IMR-90 (cell line): ENCODE measurements around the gene PIK3C2B. TPM values are rescaled to one million over a fixed set of nuclear protein-coding genes. Genes with fewer than 3 reads are reported as not detected.

ENCODE experiments used
- ATAC-seq: fragments of 200-7000 bp; cut with Tn5 transposase; 2 replicates; pipeline ENCODE4 v1.9.1; 2020; ENCODE audit warnings: low read depth, mild to moderate bottlenecking, moderate library complexity
- BruUV-seq: library from RNA; stranded (reverse); fragments of 400-500 nt; replicated peaks from 2 replicates; lab custom pipeline; 2021; lab: Mats Ljungman, UMichigan
- CTCF ChIA-PET: fragments of 300-600 bp; formaldehyde crosslinking; extraction: SDS; loops from one replicate; lab custom pipeline; 2021; ENCODE audit warnings: antibody characterized with exemption; lab: Yijun Ruan, JAX
- POLR2A ChIA-PET: fragments of 300-600 bp; sonication (Branson Sonifier 250); formaldehyde crosslinking; loops from one replicate; lab custom pipeline; 2022; ENCODE audit warnings: antibody characterized with exemption; ENCODE audit not compliant: unreplicated experiment; lab: Charles Lee
- DNase-seq: peaks from one replicate; pipeline ENCODE4 v3.0.0; 2013
- H2AFZ ChIP-seq: replicated peaks from 2 replicates; pipeline ENCODE3; 2013; ENCODE audit warnings: low read length, mild to moderate bottlenecking; ENCODE audit not compliant: poor library complexity
- H2AK5ac ChIP-seq: 2 replicates; pipeline ENCODE4 v1.6.1; 2013; ENCODE audit warnings: low read depth, low read length, inconsistent platforms
- H2AK9ac ChIP-seq: replicated peaks from 2 replicates; pipeline ENCODE3; 2013; ENCODE audit warnings: mild to moderate bottlenecking, low read depth, low read length, moderate library complexity; ENCODE audit not compliant: poor library complexity
- H2BK120ac ChIP-seq: 2 replicates; pipeline ENCODE4 v1.6.1; 2013; ENCODE audit warnings: low read depth, low read length, inconsistent platforms
- H2BK15ac ChIP-seq: 3 replicates; pipeline ENCODE4 v1.6.1; 2013; ENCODE audit warnings: low read depth, low read length, inconsistent platforms
- H2BK20ac ChIP-seq: 2 replicates; pipeline ENCODE4 v1.6.1; 2013; ENCODE audit warnings: low read depth, mild to moderate bottlenecking, inconsistent platforms, low read length, moderate library complexity
- H2BK5ac ChIP-seq: 2 replicates; pipeline ENCODE4 v1.6.1; 2013; ENCODE audit warnings: mild to moderate bottlenecking, low read depth, low read length, inconsistent platforms; ENCODE audit not compliant: poor library complexity, severe bottlenecking
- H3K14ac ChIP-seq: replicated peaks from 2 replicates; pipeline ENCODE4 v1.6.1; 2013; ENCODE audit warnings: low read depth, low read length, inconsistent platforms
- H3K18ac ChIP-seq: 2 replicates; pipeline ENCODE4 v1.6.1; 2013; ENCODE audit warnings: low read depth, low read length, control low read depth
- H3K23ac ChIP-seq: 2 replicates; pipeline ENCODE4 v1.6.1; 2013; ENCODE audit warnings: low read depth, low read length, inconsistent platforms
- H3K27ac ChIP-seq: 2 replicates; pipeline ENCODE4 v1.5.1; 2013; ENCODE audit warnings: mild to moderate bottlenecking, control low read depth, low read length; ENCODE audit not compliant: insufficient read depth
- H3K27me3 ChIP-seq: 2 replicates; pipeline ENCODE4 v1.6.1; 2013; ENCODE audit warnings: low read length; ENCODE audit not compliant: control insufficient read depth, insufficient read depth
- H3K36me3 ChIP-seq: 2 replicates; pipeline ENCODE4 v1.6.1; 2013; ENCODE audit warnings: low read length, mixed read lengths; ENCODE audit not compliant: control insufficient read depth, insufficient read depth
- H3K4ac ChIP-seq: 2 replicates; pipeline ENCODE4 v1.6.1; 2013; ENCODE audit warnings: low read depth, low read length, inconsistent platforms
- H3K4me1 ChIP-seq: 2 replicates; pipeline ENCODE4 v1.6.1; 2013; ENCODE audit warnings: low read length, mixed read lengths; ENCODE audit not compliant: control insufficient read depth, insufficient read depth
- H3K4me2 ChIP-seq: 2 replicates; pipeline ENCODE4 v1.6.1; 2013; ENCODE audit warnings: low read depth, mild to moderate bottlenecking, control low read depth, low read length, moderate library complexity
- H3K4me3 ChIP-seq: 2 replicates; pipeline ENCODE4 v1.5.1; 2013; ENCODE audit warnings: low read depth, mild to moderate bottlenecking, control low read depth, low read length, moderate library complexity; ENCODE audit not compliant: insufficient read depth
- H3K56ac ChIP-seq: 2 replicates; pipeline ENCODE4 v1.6.1; 2013; ENCODE audit warnings: low read length, inconsistent platforms; ENCODE audit not compliant: insufficient read depth; ENCODE audit errors: extremely low read depth
- H3K79me1 ChIP-seq, 2 experiments: 2 replicates each; pipeline ENCODE4 v1.6.1; 2013; ENCODE audit warnings: low read length in 2 of 2, inconsistent platforms in 1 of 2, low read depth in 1 of 2
- H3K9ac ChIP-seq: 2 replicates; pipeline ENCODE4 v1.6.1; 2013; ENCODE audit warnings: low read depth, low read length, control low read depth
- H3K9me1 ChIP-seq: 2 replicates; pipeline ENCODE4 v1.6.1; 2013; ENCODE audit warnings: low read length, inconsistent platforms; ENCODE audit not compliant: insufficient read depth
- H3K9me3 ChIP-seq: 2 replicates; pipeline ENCODE4 v1.6.1; 2013; ENCODE audit warnings: low read length; ENCODE audit not compliant: control insufficient read depth, insufficient read depth
- H4K20me1 ChIP-seq: 2 replicates; pipeline ENCODE4 v1.6.1; 2013; ENCODE audit warnings: low read length, inconsistent platforms; ENCODE audit not compliant: insufficient read depth
- H4K5ac ChIP-seq: 2 replicates; pipeline ENCODE4 v1.6.1; 2013; ENCODE audit warnings: mild to moderate bottlenecking, low read depth, low read length, control low read depth
- H4K8ac ChIP-seq, 2 experiments: 2 replicates each; pipeline ENCODE4 v1.6.1; 2013; ENCODE audit warnings: low read depth in 2 of 2, low read length in 2 of 2, control low read depth in 1 of 2, inconsistent platforms in 1 of 2
- H4K91ac ChIP-seq: 2 replicates; pipeline ENCODE4 v1.6.1; 2013; ENCODE audit warnings: low read depth, low read length, inconsistent platforms; ENCODE audit not compliant: insufficient read depth
- BHLHE40 ChIP-seq: fragments of 150-350 bp; IDR thresholded peaks from 2 replicates; pipeline ENCODE4 v1.6.1; 2016; ENCODE audit warnings: mild to moderate bottlenecking, low read depth, low read length
- CEBPB ChIP-seq: IDR thresholded peaks from 2 replicates; pipeline ENCODE4 v1.6.1; 2012; ENCODE audit warnings: low read depth, low read length, improper control_type of control experiment
- CHD1 ChIP-seq: IDR thresholded peaks from 2 replicates; pipeline ENCODE4 v1.6.1; 2012; ENCODE audit warnings: low read depth, low read length, improper control_type of control experiment
- ELK1 ChIP-seq: fragments of 150-350 bp; IDR thresholded peaks from 2 replicates; pipeline ENCODE4 v1.6.1; 2016; ENCODE audit warnings: low read depth, mild to moderate bottlenecking, low read length, moderate library complexity, borderline replicate concordance
- FOS ChIP-seq: fragments of 150-350 bp; IDR thresholded peaks from 2 replicates; pipeline ENCODE4 v1.6.1; 2016; ENCODE audit warnings: low read depth, low read length
- MAFK ChIP-seq: IDR thresholded peaks from 2 replicates; pipeline ENCODE4 v1.6.1; 2012; ENCODE audit warnings: low read depth, low read length, improper control_type of control experiment
- MAZ ChIP-seq: IDR thresholded peaks from 2 replicates; pipeline ENCODE4 v1.6.1; 2012; ENCODE audit warnings: low read depth, mild to moderate bottlenecking, low read length, improper control_type of control experiment, moderate library complexity, borderline replicate concordance
- MXI1 ChIP-seq: IDR thresholded peaks from 2 replicates; pipeline ENCODE4 v1.6.1; 2012; ENCODE audit warnings: low read depth, mild to moderate bottlenecking, low read length, moderate library complexity, borderline replicate concordance
- NFE2L2 ChIP-seq: fragments of 150-350 bp; IDR thresholded peaks from 2 replicates; pipeline ENCODE4 v1.6.1; 2016; ENCODE audit warnings: low read depth, mild to moderate bottlenecking, low read length
- POLR2A ChIP-seq: IDR thresholded peaks from 2 replicates; pipeline ENCODE4 v1.6.1; 2012; ENCODE audit warnings: mild to moderate bottlenecking, low read depth, low read length
- RAD21 ChIP-seq: IDR thresholded peaks from 2 replicates; pipeline ENCODE4 v1.6.1; 2012; ENCODE audit warnings: low read length, improper control_type of control experiment
- RCOR1 ChIP-seq: IDR thresholded peaks from 2 replicates; pipeline ENCODE4 v1.6.1; 2012; ENCODE audit warnings: mild to moderate bottlenecking, low read length, improper control_type of control experiment; ENCODE audit not compliant: insufficient replicate concordance
- RFX5 ChIP-seq: IDR thresholded peaks from 2 replicates; pipeline ENCODE4 v1.8.0; 2012; ENCODE audit warnings: low read depth, mild to moderate bottlenecking, low read length, moderate library complexity
- SMC3 ChIP-seq: fragments of 150-350 bp; IDR thresholded peaks from 2 replicates; pipeline ENCODE4 v1.6.1; 2016; ENCODE audit warnings: low read depth, mild to moderate bottlenecking, antibody characterized with exemption, low read length, moderate library complexity
- WGBS, 2 experiments: methylation state at CpG; one replicate each; pipeline versions ENCODE4 v1.1.5 to v1.1.7; 2013; ENCODE audit warnings: missing lambda C conversion rate in 2 of 2; ENCODE audit not compliant: insufficient read length in 1 of 2; ENCODE audit errors: extremely low coverage in 2 of 2; 5-methylcytosine and 5-hydroxymethylcytosine counted together
- dilution Hi-C: fragments of 300-500 bp; cut with HindIII; formaldehyde crosslinking; loops from one replicate; pipeline ENCODE4 v1.14.3; 2018; ENCODE audit warnings: low sequenced_read_pairs; ENCODE audit not compliant: unreplicated experiment
- in situ Hi-C: fragments of 300-500 bp; cut with MboI; formaldehyde crosslinking; loops from 3 replicates; pipeline ENCODE4 v1.14.3; 2019; ENCODE audit warnings: low sequenced_read_pairs, inconsistent platforms, mixed read lengths
- intact Hi-C: fragments of 100-400 bp; cut with micrococcal nuclease; formaldehyde crosslinking; loops from 2 replicates; pipeline ENCODE4 v1.10.0; 2022
- polyA plus RNA-seq, 3 experiments: library from polyadenylated mRNA; depleted of rRNA; stranded (reverse); fragments of >200 nt; gene quantifications; 2 replicates each; pipeline ENCODE4 v1.2.3, GENCODE V29; 2012; ENCODE audit warnings: low replicate concordance in 1 of 3
- total RNA-seq: library from RNA; depleted of rRNA; stranded (reverse); fragments of >200 nt; gene quantifications from 2 replicates; pipeline ENCODE4 v1.2.3, GENCODE V29; 2012
- TF ChIP-seq, protein P1 (sequence below): fragments of 150-350 bp; IDR thresholded peaks from 2 replicates; pipeline ENCODE4 v1.6.1; 2017; ENCODE audit warnings: mild to moderate bottlenecking, antibody characterized with exemption, low read length, low read depth
- TF ChIP-seq, protein P2 (sequence below): conservative IDR thresholded peaks from 2 replicates; pipeline ENCODE4 v1.5.1; 2012; ENCODE audit warnings: mild to moderate bottlenecking, low read depth, low read length, improper control_type of control experiment

The PIK3C2B gene
- total and polyA plus RNA-seq, 2 of the 4 experiments (the other 2 are of a cell fraction) = 1.1 to 2.9 TPM

DNA sequence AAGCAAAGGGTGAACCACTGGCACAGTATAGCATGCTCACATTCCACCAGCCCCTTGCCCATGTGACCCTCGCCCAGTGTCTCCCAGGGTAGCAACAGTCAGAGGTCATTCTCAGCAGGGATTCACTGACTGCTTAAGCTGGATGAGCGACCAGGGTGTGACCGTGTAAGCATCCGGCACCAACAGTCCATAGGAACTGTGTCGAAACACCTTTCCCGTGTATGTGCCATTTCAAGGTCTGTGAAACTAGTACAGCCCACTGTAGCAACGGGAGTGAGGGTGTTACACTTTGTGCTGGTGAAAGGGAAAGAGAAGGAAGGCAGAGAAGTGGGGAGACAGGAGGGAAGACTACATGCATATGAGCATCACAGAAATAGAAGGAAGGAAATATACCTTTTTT is 10.8 kb downstream of the PIK3C2B start:
- no peak overlapping the region for H4K8ac ChIP-seq
- WGBS, 2 experiments = 90% methylated on average over 2 of the region's 7 CpGs; no CpG with 5 or more reads in 1 of the 2 experiments

More for the DNA sequence above, 10.8 kb downstream of the PIK3C2B start:
- Histone ChIP-seq H3K4me2 (no peak overlapping the region), H2BK15ac (no peak overlapping the region), H3K14ac (no peak overlapping the region), H3K36me3 (no peaks in the 10 kb centered on the region), H4K20me1 (no peaks in the 10 kb centered on the region), H2AK9ac (no peak overlapping the region), H2BK20ac (no peak overlapping the region), H3K27me3 (peaks cover 8% of the 10 kb centered on the region), H3K18ac (no peak overlapping the region), H2BK5ac (no peak overlapping the region), H3K9me1 (no peaks in the 10 kb centered on the region), H2AFZ (no peak overlapping the region), H3K9me3 (no peaks in the 10 kb centered on the region), H4K91ac (no peak overlapping the region), H3K56ac (no peak overlapping the region), H3K9ac (no peak overlapping the region; the same call in 1 of the 2 replicates), H3K4me3 (no peak overlapping the region), H3K79me1 (no peaks in the 10 kb centered on the region), H3K23ac (no peak overlapping the region), H3K4me1 (no peaks in the 10 kb centered on the region), H3K27ac (no peak overlapping the region), H2AK5ac (no peak overlapping the region), H3K4ac (no peak overlapping the region), H2BK120ac (no peak overlapping the region), H4K5ac (no peak overlapping the region)
- in situ Hi-C loops (no loop called here), intact Hi-C loops (no loop called here), dilution Hi-C loops (no loop called here)
- ChIA-PET CTCF (no interaction called here), POLR2A (no interaction called here)
- TF ChIP-seq RAD21 = no peak
- no peak for TF ChIP-seq RFX5
- no peak for TF ChIP-seq RCOR1
- no peak for TF ChIP-seq BHLHE40
- no peak for TF ChIP-seq CEBPB
- TF ChIP-seq SMC3 = no peak
- TF ChIP-seq POLR2A = no peak
- TF ChIP-seq, protein P1, sequence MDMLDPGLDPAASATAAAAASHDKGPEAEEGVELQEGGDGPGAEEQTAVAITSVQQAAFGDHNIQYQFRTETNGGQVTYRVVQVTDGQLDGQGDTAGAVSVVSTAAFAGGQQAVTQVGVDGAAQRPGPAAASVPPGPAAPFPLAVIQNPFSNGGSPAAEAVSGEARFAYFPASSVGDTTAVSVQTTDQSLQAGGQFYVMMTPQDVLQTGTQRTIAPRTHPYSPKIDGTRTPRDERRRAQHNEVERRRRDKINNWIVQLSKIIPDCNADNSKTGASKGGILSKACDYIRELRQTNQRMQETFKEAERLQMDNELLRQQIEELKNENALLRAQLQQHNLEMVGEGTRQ = no peak
- TF ChIP-seq FOS = no peak
- TF ChIP-seq ELK1 = no peak
- no peak for TF ChIP-seq MXI1
- TF ChIP-seq CHD1 = no peak
- no peak for TF ChIP-seq MAZ
- TF ChIP-seq, protein P2, sequence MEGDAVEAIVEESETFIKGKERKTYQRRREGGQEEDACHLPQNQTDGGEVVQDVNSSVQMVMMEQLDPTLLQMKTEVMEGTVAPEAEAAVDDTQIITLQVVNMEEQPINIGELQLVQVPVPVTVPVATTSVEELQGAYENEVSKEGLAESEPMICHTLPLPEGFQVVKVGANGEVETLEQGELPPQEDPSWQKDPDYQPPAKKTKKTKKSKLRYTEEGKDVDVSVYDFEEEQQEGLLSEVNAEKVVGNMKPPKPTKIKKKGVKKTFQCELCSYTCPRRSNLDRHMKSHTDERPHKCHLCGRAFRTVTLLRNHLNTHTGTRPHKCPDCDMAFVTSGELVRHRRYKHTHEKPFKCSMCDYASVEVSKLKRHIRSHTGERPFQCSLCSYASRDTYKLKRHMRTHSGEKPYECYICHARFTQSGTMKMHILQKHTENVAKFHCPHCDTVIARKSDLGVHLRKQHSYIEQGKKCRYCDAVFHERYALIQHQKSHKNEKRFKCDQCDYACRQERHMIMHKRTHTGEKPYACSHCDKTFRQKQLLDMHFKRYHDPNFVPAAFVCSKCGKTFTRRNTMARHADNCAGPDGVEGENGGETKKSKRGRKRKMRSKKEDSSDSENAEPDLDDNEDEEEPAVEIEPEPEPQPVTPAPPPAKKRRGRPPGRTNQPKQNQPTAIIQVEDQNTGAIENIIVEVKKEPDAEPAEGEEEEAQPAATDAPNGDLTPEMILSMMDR = no peak
- TF ChIP-seq NFE2L2 = no peak
- no peak for TF ChIP-seq MAFK
- ATAC-seq (no peak), DNase-seq (no peak)
- BruUV-seq = no TSS peak
